Stimulated activated CD4-positive, alpha-beta T cell treated with anti-CD3 and anti-CD28 coated beads, TNF-alpha, amount 100 ng/mL, for 1 hour (primary cell): ENCODE results near the gene ADAP1.
A peak's percentile ranks its signal among the peaks of the same experiment; 100 is the strongest.
"Not testable (repeated sequence)": the region's sequence is repeated elsewhere in the genome, so short reads cannot be mapped to it uniquely, and the experiment has no call there.

Experiments used
- DNase-seq, 3 donors: peaks; one replicate each; pipeline ENCODE4 v3.0.0-alpha.2; 2020; ENCODE audit warnings: low read depth in 3 of 3, low spot score in 1 of 3

ADAP1 gene

GRCh38 chr7:954330-955238 lies at the start of gene ADAP1:
TSS of gene ADAP1 (minus strand) at chr7:954680. CDS start at chr7:954477, 203 bp downstream.
- DNase-seq: peak in 2 of 3 donors; percentile 32 to 48

GRCh38 chr7:1002445-1002844 lies 48.0 kb upstream of the ADAP1 start:
- not testable (repeated sequence) for DNase-seq

GRCh38 chr7:1002026-1002425 lies 47.5 kb upstream of the ADAP1 start:
- not testable (repeated sequence) for DNase-seq

- DNase-seq: not testable (repeated sequence)
Measured at GRCh38 chr7:1001069-1001770, 46.7 kb upstream of the ADAP1 start.

- no peak for DNase-seq
Measured at GRCh38 chr7:999941-1000935, 45.8 kb upstream of the ADAP1 start.

GRCh38 chr7:999149-999879 lies 44.8 kb upstream of the ADAP1 start:
- no peak for DNase-seq

- DNase-seq: no peak
Measured at GRCh38 chr7:997404-998395, 43.2 kb upstream of the ADAP1 start.

GRCh38 chr7:996079-996872 lies 41.8 kb upstream of the ADAP1 start:
- DNase-seq: no peak

- DNase-seq: no peak
Measured at GRCh38 chr7:995571-995970, 41.1 kb upstream of the ADAP1 start.

GRCh38 chr7:994592-995308 lies 40.3 kb upstream of the ADAP1 start:
- DNase-seq: no peak

- DNase-seq: peak; percentile 84 to 94 (median 90)
Measured at GRCh38 chr7:992709-993607, 38.5 kb upstream of the ADAP1 start.

GRCh38 chr7:991729-992656 lies 37.5 kb upstream of the ADAP1 start:
- DNase-seq: no peak

- no peak for DNase-seq
Measured at GRCh38 chr7:990933-991728, 36.7 kb upstream of the ADAP1 start.

- no peak for DNase-seq
Measured at GRCh38 chr7:990352-990932, 36.0 kb upstream of the ADAP1 start.
